ENCODE measurements around the gene MKNK1. TPM values are rescaled to one million over a fixed set of nuclear protein-coding genes. Genes with fewer than 3 reads are reported as not detected.

The MKNK1 gene
- total RNA-seq, 1 donor = 17.7 TPM

GRCh38 chr1:46563341-46563740 lies 40.7 kb downstream of the MKNK1 start:
- H3K4me3 ChIP-seq (ENCODE audit: low read depth, low read length) = no peak overlapping the region
- DNase-seq (ENCODE audit: low read depth) = no peak
- no peak for TF ChIP-seq CTCF (IDR thresholded peaks at IDR 0.05; ENCODE audit: insufficient read depth, low read length)

GRCh38 chr1:46562498-46562897 lies 41.6 kb downstream of the MKNK1 start:
- H3K4me3 ChIP-seq (ENCODE audit: low read depth, low read length) = no peak overlapping the region
- no peak for TF ChIP-seq CTCF (IDR thresholded peaks at IDR 0.05; ENCODE audit: insufficient read depth, low read length)
- no peak for DNase-seq (ENCODE audit: low read depth)

- TF ChIP-seq CTCF (IDR thresholded peaks at IDR 0.05; ENCODE audit: insufficient read depth, low read length) = no peak
- H3K4me3 ChIP-seq (ENCODE audit: low read depth, low read length) = no peak overlapping the region
- no peak for DNase-seq (ENCODE audit: low read depth)
These were observed 45.1 kb downstream of the MKNK1 start for GRCh38 chr1:46558966-46559365.

GRCh38 chr1:46558141-46558963 lies 45.7 kb downstream of the MKNK1 start:
- no peak for TF ChIP-seq CTCF (IDR thresholded peaks at IDR 0.05; ENCODE audit: insufficient read depth, low read length)
- DNase-seq (ENCODE audit: low read depth) = no peak
- H3K4me3 ChIP-seq (ENCODE audit: low read depth, low read length) = no peak overlapping the region

GRCh38 chr1:46557403-46557802 lies 46.7 kb downstream of the MKNK1 start:
- TF ChIP-seq CTCF (IDR thresholded peaks at IDR 0.05; ENCODE audit: insufficient read depth, low read length) = no peak
- DNase-seq (ENCODE audit: low read depth) = no peak
- H3K4me3 ChIP-seq (ENCODE audit: low read depth, low read length) = no peak overlapping the region

- H3K4me3 ChIP-seq (ENCODE audit: low read depth, low read length) = no peak overlapping the region
- TF ChIP-seq CTCF (IDR thresholded peaks at IDR 0.05; ENCODE audit: insufficient read depth, low read length) = peak; percentile 16
- DNase-seq (ENCODE audit: low read depth) = peak; percentile 49
These were observed 47.2 kb downstream of the MKNK1 start for GRCh38 chr1:46556822-46557221.
